Muscle layer of colon (tissue), 2 donors: ENCODE results near the gene RRP36.

Experiments used
- H3K27ac ChIP-seq: one replicate; pipeline ENCODE4 v1.7.0; 2013; ENCODE audit warnings: low read depth, mild to moderate bottlenecking, low read length, moderate library complexity
- H3K27me3 ChIP-seq, 2 donors: one replicate each; pipeline ENCODE4 v1.7.0; 2013; ENCODE audit warnings: low read length in 2 of 2, mild to moderate bottlenecking in 2 of 2; ENCODE audit not compliant: insufficient read depth in 2 of 2, control insufficient read depth in 1 of 2
- H3K36me3 ChIP-seq: one replicate; pipeline ENCODE4 v1.7.0; 2013; ENCODE audit warnings: mild to moderate bottlenecking, low read length; ENCODE audit not compliant: insufficient read depth
- H3K4me1 ChIP-seq: one replicate; pipeline ENCODE4 v1.7.0; 2013; ENCODE audit warnings: mild to moderate bottlenecking, low read length; ENCODE audit not compliant: insufficient read depth
- H3K4me3 ChIP-seq, 2 donors: one replicate each; pipeline ENCODE4 v1.7.0; 2013; ENCODE audit warnings: low read length in 2 of 2, low read depth in 1 of 2, mild to moderate bottlenecking in 1 of 2, moderate library complexity in 1 of 2
- H3K9ac ChIP-seq: one replicate; pipeline ENCODE4 v1.7.0; 2013; ENCODE audit warnings: low read length
- H3K9me3 ChIP-seq: one replicate; pipeline ENCODE4 v1.7.0; 2013; ENCODE audit warnings: mild to moderate bottlenecking, low read length
- donor health status: abdominal sarcoma.
- donor health status: Adenocarcinoma of cecum.

RRP36 gene

DNA sequence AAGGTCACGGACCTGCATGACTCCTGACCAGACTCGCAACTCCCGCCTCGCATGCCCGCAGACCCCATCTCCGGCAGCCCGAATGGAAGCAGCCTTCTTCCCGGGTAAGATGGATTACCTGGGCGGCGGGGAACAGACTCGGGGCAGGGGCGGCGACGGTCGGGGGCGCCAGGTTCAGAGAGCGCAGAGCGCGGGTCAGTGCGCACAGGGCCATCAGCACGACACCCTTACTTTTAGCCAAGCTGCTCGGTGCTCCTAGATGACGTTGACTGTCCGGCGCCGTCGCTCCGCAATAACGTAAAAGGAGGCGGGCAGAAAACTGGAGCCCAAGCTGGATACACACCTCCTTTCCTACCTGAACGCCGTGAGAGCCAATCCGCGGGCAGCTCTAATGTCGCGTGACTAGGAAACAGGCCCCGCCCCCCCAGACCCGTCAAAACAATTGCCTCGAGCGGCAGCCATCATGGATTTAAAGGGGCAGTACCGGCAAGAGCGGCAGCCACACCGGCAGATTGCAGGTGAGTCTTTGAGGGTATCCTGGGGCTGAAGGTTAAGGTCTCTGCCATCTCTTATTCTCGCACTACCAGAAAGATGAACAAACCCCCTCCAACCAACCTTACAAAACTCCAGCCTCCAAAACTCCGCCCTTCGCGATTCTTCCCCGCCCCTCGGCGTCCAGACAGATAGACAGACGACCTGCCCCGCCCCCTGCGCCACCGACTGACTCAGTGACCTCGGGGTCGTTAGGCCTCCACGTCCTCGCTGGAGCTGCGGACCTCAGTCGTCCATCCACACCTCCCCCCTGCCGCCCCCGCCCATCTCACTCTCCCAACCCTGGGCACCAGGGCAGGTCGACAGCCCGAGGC lies 38.0 kb downstream of the RRP36 start, which contains the start of the genes KLC4 and MRPL2:
Gene KLC4 (plus strand): TSS at position 464 of the 866 bp plus-strand sequence. CDS start 1,705 bp downstream, outside the sequence.
Gene MRPL2 (minus strand): TSS at position 267 of the 866 bp plus-strand sequence. CDS start 53 bp downstream, at position 214.
- Histone ChIP-seq H3K9ac (peak within 1 kb of the TSS; percentile 82), H3K27ac (peak within 1 kb of the TSS; percentile 93), H3K27me3 (no peaks in the 10 kb centered on the region), H3K9me3 (no peaks in the 10 kb centered on the region), H3K36me3 (peaks cover 24% of the 10 kb centered on the region), H3K4me3 (peak within 1 kb of the TSS; percentile 83 to 97), H3K4me1 (peaks cover 28% of the 10 kb centered on the region)

DNA sequence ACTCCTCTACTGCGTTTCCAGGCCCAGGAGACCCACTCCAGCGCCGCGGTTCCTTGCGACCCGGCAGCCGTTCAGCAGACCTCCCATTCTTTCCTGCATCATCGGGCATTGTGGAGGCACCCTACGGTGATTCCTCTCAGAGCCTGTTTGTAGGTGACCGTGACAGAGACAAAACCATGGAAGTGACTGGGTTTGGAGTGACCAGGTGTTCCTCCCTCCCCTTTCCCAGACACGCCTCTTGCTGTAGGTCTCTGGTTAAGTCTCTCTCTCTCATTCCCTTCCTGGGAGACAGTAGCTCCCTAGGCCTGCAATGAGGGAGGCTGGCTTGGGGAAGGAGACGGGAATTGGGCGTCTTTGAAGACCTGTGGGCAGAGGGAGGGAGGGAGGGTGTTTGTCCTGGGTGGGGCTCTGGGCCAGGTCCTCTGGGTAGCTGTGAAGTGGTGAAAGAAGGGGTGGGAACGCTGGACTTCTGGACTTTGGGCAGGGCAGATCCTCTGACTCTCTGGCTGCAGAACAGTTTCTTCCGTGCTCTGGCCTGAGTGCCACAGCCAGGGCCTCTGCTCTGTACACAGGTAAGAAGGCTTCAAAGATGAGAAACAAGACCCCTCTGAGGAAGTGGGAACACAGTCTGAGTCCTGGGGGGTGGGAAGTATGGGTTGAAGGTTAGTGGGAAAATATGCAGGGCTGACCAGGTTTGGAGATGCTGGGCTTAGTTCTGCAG lies 38.8 kb downstream of the RRP36 start:
- peak overlapping the region; percentile 66 to 97 for H3K4me3 ChIP-seq
- peak overlapping the region; percentile 83 for H3K27ac ChIP-seq
- peak overlapping the region; percentile 82 for H3K9ac ChIP-seq
- H3K9me3 ChIP-seq, result no peaks in the 10 kb centered on the region
- H3K27me3 ChIP-seq, result no peaks in the 10 kb centered on the region
- H3K36me3 ChIP-seq, result peaks cover 21% of the 10 kb centered on the region
- H3K4me1 ChIP-seq, result peaks cover 24% of the 10 kb centered on the region

DNA sequence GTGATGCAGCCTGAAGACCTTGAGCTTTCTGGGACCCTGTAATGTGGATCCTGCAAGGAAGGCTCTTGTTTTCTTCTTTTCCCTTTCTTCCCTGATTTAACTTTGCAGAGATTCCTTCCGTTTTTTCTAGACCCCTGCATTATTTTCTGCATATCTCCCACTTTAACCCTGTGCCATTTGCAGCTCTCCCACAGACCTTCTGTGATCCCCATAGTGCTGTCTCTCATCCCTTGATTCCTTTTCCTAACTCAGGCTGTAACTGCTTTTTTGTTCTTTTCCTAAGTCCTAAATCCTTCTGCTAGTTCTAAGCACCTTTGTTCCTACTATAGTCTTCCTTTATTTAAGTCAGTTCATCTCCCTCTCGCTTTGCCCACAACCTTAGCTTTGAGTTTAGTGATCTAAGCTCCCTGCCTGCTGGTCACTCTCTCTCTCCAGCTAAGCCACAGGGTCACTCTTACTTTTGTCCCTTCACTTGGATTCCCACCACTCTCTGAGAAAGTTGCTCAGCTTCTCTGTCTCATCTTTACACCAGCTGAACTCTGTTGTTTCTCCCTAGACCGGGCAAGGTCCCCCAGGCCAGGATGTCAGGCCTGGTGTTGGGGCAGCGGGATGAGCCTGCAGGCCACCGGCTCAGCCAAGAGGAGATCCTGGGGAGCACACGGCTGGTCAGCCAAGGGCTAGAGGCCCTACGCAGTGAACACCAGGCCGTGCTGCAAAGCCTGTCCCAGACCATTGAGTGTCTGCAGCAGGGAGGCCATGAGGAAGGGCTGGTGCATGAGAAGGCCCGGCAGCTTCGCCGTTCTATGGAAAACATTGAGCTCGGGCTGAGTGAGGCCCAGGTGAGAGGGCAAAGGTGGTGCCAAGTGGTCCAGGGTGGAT lies 39.6 kb downstream of the RRP36 start:
- H3K27ac ChIP-seq, result no peak overlapping the region
- H3K4me1 ChIP-seq, result peaks cover 24% of the 10 kb centered on the region
- peak overlapping the region in 1 of 2 donors; percentile 97 for H3K4me3 ChIP-seq
- H3K36me3 ChIP-seq, result peaks cover 21% of the 10 kb centered on the region
- no peak overlapping the region for H3K9ac ChIP-seq
- no peaks in the 10 kb centered on the region for H3K27me3 ChIP-seq
- no peaks in the 10 kb centered on the region for H3K9me3 ChIP-seq

DNA sequence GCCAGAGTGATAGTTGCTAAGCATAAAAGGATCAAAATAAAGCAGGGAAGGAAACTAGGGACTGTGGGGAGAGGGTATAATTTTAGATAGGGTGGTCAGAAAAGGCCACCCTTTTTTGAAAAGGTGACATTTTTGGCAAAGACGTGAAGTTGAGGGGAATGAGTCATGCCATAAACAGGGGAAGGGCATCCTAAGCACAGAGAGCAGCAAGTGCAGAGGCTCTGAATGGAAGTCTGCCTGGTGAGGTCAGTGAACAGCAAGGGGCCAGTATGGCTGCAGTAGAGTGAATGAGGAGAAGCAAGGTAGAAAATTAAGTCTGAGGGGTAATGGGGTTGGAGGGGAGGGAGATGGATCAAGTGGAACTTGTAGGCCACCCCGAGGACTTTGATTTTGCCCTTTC lies 40.4 kb downstream of the RRP36 start:
- Histone ChIP-seq H3K4me3 (no peak overlapping the region), H3K9me3 (no peaks in the 10 kb centered on the region), H3K4me1 (peaks cover 24% of the 10 kb centered on the region), H3K27me3 (no peaks in the 10 kb centered on the region), H3K9ac (no peak overlapping the region), H3K36me3 (peaks cover 30% of the 10 kb centered on the region), H3K27ac (no peak overlapping the region)

DNA sequence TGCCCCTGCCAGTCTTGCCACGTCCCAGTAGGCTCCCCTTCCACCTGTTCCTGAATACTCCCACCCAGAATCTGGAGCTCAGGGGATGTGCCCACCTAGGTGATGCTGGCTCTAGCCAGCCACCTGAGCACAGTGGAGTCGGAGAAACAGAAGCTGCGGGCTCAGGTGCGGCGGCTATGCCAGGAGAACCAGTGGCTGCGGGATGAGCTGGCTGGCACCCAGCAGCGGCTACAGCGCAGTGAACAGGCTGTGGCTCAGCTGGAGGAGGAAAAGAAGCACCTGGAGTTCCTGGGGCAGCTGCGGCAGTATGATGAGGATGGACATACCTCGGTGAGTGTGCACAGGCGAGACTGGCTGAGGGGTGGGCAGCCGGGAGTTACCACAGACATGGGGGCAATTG lies 41.4 kb downstream of the RRP36 start:
- Histone ChIP-seq H3K9me3 (no peaks in the 10 kb centered on the region), H3K9ac (no peak overlapping the region), H3K36me3 (peaks cover 28% of the 10 kb centered on the region), H3K4me3 (no peak overlapping the region), H3K27ac (no peak overlapping the region), H3K4me1 (peaks cover 23% of the 10 kb centered on the region), H3K27me3 (no peaks in the 10 kb centered on the region)

DNA sequence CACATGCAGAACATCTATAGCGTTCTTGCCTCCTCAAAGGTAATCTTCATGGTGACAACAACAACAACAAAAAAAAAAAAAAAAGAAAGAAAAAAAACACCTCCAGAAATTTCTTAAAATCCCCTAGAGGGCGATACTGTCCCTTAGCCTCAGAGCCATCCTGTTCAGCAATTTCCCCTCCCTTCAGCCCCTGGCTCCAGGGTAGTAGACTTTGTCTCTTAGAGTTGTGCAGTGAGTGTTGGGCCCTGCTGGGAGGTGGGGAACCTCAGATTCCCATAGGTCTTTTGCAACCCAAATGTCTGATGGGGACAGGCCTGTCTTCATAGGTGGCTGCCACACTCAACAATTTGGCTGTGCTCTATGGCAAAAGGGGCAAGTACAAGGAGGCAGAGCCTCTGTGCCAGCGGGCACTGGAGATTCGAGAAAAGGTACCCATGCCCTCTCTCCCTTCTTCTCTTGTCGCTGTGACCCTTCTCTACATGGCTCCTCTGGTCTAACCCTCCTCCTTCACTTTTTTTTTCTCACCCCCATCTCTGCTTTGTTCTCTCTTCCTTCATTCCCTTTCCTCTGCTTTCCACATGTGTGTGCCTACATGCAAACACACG lies 48.7 kb downstream of the RRP36 start:
- Histone ChIP-seq H3K9ac (no peak overlapping the region), H3K27me3 (no peaks in the 10 kb centered on the region), H3K27ac (no peak overlapping the region), H3K9me3 (no peaks in the 10 kb centered on the region), H3K36me3 (peaks cover 47% of the 10 kb centered on the region), H3K4me3 (no peak overlapping the region), H3K4me1 (no peaks in the 10 kb centered on the region)

DNA sequence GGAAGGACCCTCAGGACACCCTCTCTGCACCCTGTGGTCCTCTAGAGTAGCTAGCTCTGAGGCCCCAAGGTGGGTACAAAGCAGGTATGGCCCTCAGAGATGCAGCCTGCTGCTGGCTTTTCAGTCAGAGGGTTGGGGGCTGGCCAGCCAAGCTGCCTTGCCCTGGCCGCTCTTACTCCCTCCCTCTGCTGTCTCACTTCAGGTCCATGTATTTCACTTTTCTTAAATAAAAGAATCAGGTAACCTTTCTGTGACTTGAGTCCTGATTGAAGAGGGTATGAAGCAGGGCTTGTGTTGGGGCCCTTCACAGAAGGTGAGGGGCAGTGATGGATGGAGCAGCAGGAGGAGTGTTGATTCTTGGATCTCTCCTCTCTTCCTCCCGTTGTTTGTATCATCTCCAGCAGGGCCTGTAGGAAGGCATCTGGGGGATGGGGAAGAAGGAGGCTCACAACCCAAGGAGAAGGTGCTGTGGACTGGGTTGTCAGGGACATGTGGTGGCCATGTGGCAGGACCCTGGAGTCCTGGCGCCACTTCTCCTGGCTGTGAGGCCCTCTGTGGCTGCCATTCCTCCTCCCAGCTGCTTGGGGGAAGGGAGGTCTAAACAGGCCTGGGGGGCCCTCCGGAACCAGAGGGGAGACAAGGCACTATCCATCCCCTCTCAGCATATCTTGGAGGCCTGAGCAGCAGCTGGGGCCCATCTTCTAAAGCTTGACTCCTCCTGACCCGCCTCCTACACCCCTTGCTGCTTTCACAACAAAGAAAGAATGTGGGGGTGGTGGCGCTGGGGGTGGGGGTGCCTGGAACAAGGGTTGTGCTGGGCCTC lies 53.6 kb downstream of the RRP36 start:
- Histone ChIP-seq H3K36me3 (peaks cover 28% of the 10 kb centered on the region), H3K27ac (no peak overlapping the region), H3K9ac (no peak overlapping the region)

DNA sequence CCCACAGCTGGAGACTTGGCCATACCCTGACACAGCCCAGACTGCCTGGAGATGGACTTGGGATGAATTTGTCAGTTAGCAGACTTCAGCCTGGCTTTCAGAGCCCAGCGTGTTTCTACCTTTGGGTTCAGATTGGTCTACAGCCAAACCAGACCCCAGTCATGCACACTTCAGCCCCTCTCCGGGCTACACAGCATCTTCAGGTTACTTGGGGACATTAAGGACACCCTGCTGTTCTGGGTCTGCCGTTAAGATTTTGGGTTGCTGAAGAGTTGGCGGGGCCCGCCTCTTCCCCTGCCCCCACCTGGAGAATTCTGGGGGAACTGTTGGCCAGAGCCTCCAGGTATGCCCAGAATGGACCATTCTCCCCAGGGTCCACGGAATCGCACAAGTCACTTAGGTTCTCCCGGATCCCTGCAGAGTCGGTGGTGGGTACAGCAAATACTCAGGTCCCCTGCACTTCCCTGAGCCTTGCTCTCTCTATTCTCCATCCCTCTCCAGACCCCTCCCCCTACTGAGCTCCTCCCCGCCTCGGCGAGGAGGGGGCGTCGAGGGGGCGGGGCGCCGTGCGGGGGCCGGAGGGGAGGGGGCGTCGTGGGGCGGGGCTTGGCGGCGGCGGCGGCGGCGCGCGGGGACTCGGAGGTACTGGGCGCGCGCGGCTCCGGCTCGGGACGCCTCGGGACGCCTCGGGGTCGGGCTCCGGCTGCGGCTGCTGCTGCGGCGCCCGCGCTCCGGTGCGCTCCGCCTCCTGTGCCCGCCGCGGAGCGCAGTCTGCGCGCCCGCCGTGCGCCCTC lies 54.4 kb downstream of the RRP36 start, which contains the start of gene PTK7:
Gene PTK7 (plus strand): TSS at position 645 of the 794 bp plus-strand sequence. CDS start 175 bp downstream, outside the sequence.
- Histone ChIP-seq H3K27me3 (peaks cover 10 to 14% of the 10 kb centered on the region in 2 donors), H3K4me1 (peaks cover 6% of the 10 kb centered on the region), H3K36me3 (peaks cover 20% of the 10 kb centered on the region), H3K27ac (no peak within 1 kb of the TSS), H3K9ac (peak within 1 kb of the TSS; percentile 9), H3K9me3 (no peaks in the 10 kb centered on the region), H3K4me3 (peak within 1 kb of the TSS; percentile 53 to 55)

More for the DNA sequence above, 53.6 kb downstream of the RRP36 start:
- Histone ChIP-seq H3K27me3 (peaks cover 10 to 14% of the 10 kb centered on the region in 2 donors), H3K4me1 (peaks cover 6% of the 10 kb centered on the region), H3K9me3 (no peaks in the 10 kb centered on the region), H3K4me3 (no peak overlapping the region)

DNA sequence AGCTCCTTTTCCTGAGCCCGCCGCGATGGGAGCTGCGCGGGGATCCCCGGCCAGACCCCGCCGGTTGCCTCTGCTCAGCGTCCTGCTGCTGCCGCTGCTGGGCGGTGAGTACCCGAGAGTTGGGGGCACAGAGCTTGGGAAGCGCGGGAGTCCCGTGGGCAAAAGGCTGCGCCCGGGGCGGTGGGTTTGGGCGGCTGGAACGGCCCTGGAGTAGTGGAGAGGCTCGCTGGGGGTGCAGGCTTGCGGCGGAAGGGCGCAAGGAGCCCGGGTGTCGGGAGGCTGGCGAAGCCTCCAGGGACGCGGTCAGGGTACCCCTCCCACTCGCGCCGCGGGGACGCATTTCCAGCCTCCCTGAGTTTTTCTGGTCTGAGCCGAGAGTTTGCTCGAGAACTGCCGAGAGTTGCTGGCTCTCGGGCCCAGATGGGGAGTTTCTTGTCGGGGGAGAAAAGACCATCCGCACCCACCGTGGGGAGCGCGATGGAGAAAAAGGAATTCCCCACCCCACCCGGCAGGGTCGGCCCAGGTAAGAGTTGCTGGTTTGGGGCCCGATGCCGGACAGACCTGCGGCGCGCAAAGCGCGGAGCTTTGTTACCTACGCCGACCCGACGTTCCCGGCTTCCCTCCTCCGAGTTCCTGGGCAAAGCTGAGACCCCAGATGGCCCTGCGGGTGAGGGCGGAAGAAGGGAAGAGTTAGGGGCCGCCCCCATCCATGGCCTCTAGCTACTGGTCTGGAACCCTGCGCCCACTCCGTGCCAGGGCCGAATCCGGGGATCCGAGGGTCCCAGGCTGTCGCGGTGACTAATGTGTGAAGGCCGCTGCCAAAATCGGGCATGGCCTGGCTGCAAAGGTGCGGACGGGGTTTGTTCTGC lies 55.3 kb downstream of the RRP36 start:
- Histone ChIP-seq H3K27ac (no peak overlapping the region), H3K36me3 (peaks cover 14% of the 10 kb centered on the region), H3K9ac (peak overlapping the region; percentile 9), H3K4me3 (peak overlapping the region; percentile 53 to 55), H3K4me1 (peaks cover 6% of the 10 kb centered on the region), H3K27me3 (peaks cover 10 to 14% of the 10 kb centered on the region in 2 donors), H3K9me3 (no peaks in the 10 kb centered on the region)
